ENCODE measurements around the gene ZDHHC6. TPM values are rescaled to one million over a fixed set of nuclear protein-coding genes. Genes with fewer than 3 reads are reported as not detected.

ZDHHC6 gene
- polyA plus RNA-seq, 1 experiment = 16.1 TPM

GRCh38 chr10:112456533-112456932 lies 9.8 kb upstream of the ZDHHC6 start:
- no peaks in the 10 kb centered on the region; the same call in 1 of the 2 replicates for H3K36me3 ChIP-seq (ENCODE audit: control insufficient read depth, insufficient read depth, low read length)
- DNase-seq (ENCODE audit: low read depth) = no peak
- H3K27me3 ChIP-seq (ENCODE audit: control insufficient read depth, insufficient read depth, low read length) = no peaks in the 10 kb centered on the region
- H3K4me3 ChIP-seq (ENCODE audit: low read depth, low read length) = no peak overlapping the region
- POLR2A ChIA-PET = no interaction called here
- no peak for TF ChIP-seq CTCF (IDR thresholded peaks at IDR 0.05; ENCODE audit: insufficient read depth, low read depth, low read length)
- CTCF ChIA-PET = interaction anchor here (0.6 to 1.3 kb wide), 2 partner anchors 15 to 739 kb away, joined by 3 to 6 read pairs; no protein-coding TSS in a partner anchor

GRCh38 chr10:112454910-112455779 lies 8.4 kb upstream of the ZDHHC6 start:
- Histone ChIP-seq H3K4me3 (ENCODE audit: low read depth, low read length) (no peak overlapping the region), H3K36me3 (ENCODE audit: control insufficient read depth, insufficient read depth, low read length) (no peaks in the 10 kb centered on the region), H3K27me3 (ENCODE audit: control insufficient read depth, insufficient read depth, low read length) (no peaks in the 10 kb centered on the region)
- DNase-seq (ENCODE audit: low read depth) = no peak
- POLR2A ChIA-PET = no interaction called here
- no peak for TF ChIP-seq CTCF (IDR thresholded peaks at IDR 0.05; ENCODE audit: insufficient read depth, low read depth, low read length)
- CTCF ChIA-PET = interaction anchor here (0.9 kb wide), 1 partner anchor 17 kb away, joined by 3 read pairs; no protein-coding TSS in a partner anchor

- no peak for TF ChIP-seq CTCF (IDR thresholded peaks at IDR 0.05; ENCODE audit: insufficient read depth, low read depth, low read length)
- ChIA-PET CTCF (no interaction called here), POLR2A (no interaction called here)
- H3K36me3 ChIP-seq (ENCODE audit: control insufficient read depth, insufficient read depth, low read length) = no peaks in the 10 kb centered on the region
- no peak for DNase-seq (ENCODE audit: low read depth)
- no peak overlapping the region for H3K4me3 ChIP-seq (ENCODE audit: low read depth, low read length)
- no peaks in the 10 kb centered on the region for H3K27me3 ChIP-seq (ENCODE audit: control insufficient read depth, insufficient read depth, low read length)
Measured at GRCh38 chr10:112448888-112449287, 2.2 kb upstream of the ZDHHC6 start.

GRCh38 chr10:112447620-112447928 lies 860 bp upstream of the ZDHHC6 start:
- ChIA-PET POLR2A (no interaction called here), CTCF (interaction anchor here (0.9 kb wide), 1 partner anchor 44 kb away, joined by 3 read pairs; no protein-coding TSS in a partner anchor)
- DNase-seq (ENCODE audit: low read depth) = no peak
- no peaks in the 10 kb centered on the region for H3K36me3 ChIP-seq (ENCODE audit: control insufficient read depth, insufficient read depth, low read length)
- no peaks in the 10 kb centered on the region for H3K27me3 ChIP-seq (ENCODE audit: control insufficient read depth, insufficient read depth, low read length)
- peak overlapping the region; percentile 75 for H3K4me3 ChIP-seq (ENCODE audit: low read depth, low read length)
- TF ChIP-seq CTCF (IDR thresholded peaks at IDR 0.05; ENCODE audit: insufficient read depth, low read depth, low read length) = no peak

DNA sequence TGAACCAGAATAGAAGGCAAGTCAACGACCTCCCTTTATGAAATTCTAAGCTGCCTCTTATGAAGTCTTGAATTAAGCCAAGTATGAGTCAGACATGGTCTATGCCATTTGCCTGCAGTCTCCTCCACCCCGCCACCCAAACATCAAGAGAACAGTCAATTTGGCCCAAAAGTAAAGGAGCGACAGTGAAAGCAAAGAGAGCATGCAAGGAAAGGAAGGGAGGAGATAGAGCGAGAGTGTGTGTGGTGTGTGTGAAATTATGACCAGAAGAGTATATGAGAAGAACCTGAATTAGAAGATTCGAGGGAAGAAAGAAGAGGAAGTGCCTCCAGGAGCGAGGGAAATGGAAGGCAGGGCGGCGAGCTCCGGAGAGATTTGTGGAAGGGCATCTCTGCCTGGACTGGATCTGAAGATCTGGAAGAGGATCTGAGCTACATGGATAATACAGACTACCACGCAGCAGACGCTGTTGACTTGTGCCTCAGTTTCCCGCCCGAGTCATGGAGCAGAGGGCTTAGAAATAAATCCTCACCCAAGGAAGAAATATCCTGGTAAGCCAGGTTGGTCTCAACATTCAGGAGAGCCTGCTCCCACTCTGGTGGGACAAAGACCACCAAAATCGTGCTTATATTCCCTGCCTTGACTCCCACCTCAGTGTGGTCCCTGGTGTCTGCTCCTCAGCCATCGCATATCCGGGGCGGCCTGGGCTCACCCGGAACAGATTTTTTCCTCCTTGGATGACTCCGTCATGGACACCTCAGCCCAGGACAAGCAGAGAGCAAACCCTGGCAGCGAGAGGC lies 459 bp downstream of the ZDHHC6 start:
- ChIA-PET POLR2A (no interaction called here), CTCF (interaction anchor here (0.6 to 0.9 kb wide), 2 partner anchors 26 to 125 kb away, joined by 3 read pairs; no protein-coding TSS in a partner anchor)
- Histone ChIP-seq H3K4me3 (ENCODE audit: low read depth, low read length) (peak overlapping the region; percentile 75), H3K36me3 (ENCODE audit: control insufficient read depth, insufficient read depth, low read length) (no peaks in the 10 kb centered on the region; the same call in 1 of the 2 replicates), H3K27me3 (ENCODE audit: control insufficient read depth, insufficient read depth, low read length) (no peaks in the 10 kb centered on the region)
- DNase-seq (ENCODE audit: low read depth) = no peak
- no peak for TF ChIP-seq CTCF (IDR thresholded peaks at IDR 0.05; ENCODE audit: insufficient read depth, low read depth, low read length)
